NCI-H1417 treated with DMSO at 0.1 percent for 48 hours (cell line): ENCODE measurements around the gene RHOT2.

Experiments used
- DNase-seq: peaks from one replicate; lab custom pipeline; 2025; lab: John Stamatoyannopoulos, UW

The RHOT2 gene

GRCh38 chr16:647173-647902, 20.6 kb upstream of the RHOT2 start:
- no peak for DNase-seq

GRCh38 chr16:648071-648780, 19.7 kb upstream of the RHOT2 start:
- no peak for DNase-seq

GRCh38 chr16:648781-649589, 18.9 kb upstream of the RHOT2 start, which contains the start of gene WDR90:
TSS of gene WDR90 (plus strand) at chr16:649365. CDS start at chr16:649417, 52 bp downstream.
- peak; percentile 45 for DNase-seq

GRCh38 chr16:649631-650030, 18.3 kb upstream of the RHOT2 start:
- DNase-seq, result no peak

- no peak for DNase-seq
Observed at GRCh38 chr16:651844-652243, 16.1 kb upstream of the RHOT2 start.

GRCh38 chr16:652454-653305, 15.3 kb upstream of the RHOT2 start:
- no peak for DNase-seq

GRCh38 chr16:654034-654433, 13.9 kb upstream of the RHOT2 start:
- no peak for DNase-seq

GRCh38 chr16:657487-657886, 10.4 kb upstream of the RHOT2 start:
- DNase-seq, result no peak

GRCh38 chr16:658679-659571, 9.0 kb upstream of the RHOT2 start:
- no peak for DNase-seq

GRCh38 chr16:659618-660017, 8.3 kb upstream of the RHOT2 start:
- no peak for DNase-seq

GRCh38 chr16:660132-660458, 7.8 kb upstream of the RHOT2 start:
- DNase-seq, result no peak

GRCh38 chr16:660459-661183, 7.3 kb upstream of the RHOT2 start:
- DNase-seq, result peak; percentile 10

GRCh38 chr16:661184-661821, 6.6 kb upstream of the RHOT2 start:
- no peak for DNase-seq

GRCh38 chr16:662095-662494, 5.8 kb upstream of the RHOT2 start:
- DNase-seq, result no peak

GRCh38 chr16:662597-662996, 5.3 kb upstream of the RHOT2 start:
- DNase-seq, result no peak

GRCh38 chr16:666572-666971, 1.4 kb upstream of the RHOT2 start:
- DNase-seq, result no peak

- no peak for DNase-seq
Observed at GRCh38 chr16:667113-667779, 686 bp upstream of the RHOT2 start.

- no peak for DNase-seq
Observed at GRCh38 chr16:668519-669171, 713 bp downstream of the RHOT2 start.

GRCh38 chr16:669666-670065, 1.7 kb downstream of the RHOT2 start:
- no peak for DNase-seq
